SW 1271 (cell line): ENCODE data around the gene GNA12.
"Not testable (repeated sequence)": the region's sequence is repeated elsewhere in the genome, so short reads cannot be mapped to it uniquely, and the experiment has no call there.

ENCODE experiments used
- DNase-seq, 2 experiments: peaks; one replicate each; lab custom pipeline; 2025; lab: John Stamatoyannopoulos, UW

The GNA12 gene

DNA sequence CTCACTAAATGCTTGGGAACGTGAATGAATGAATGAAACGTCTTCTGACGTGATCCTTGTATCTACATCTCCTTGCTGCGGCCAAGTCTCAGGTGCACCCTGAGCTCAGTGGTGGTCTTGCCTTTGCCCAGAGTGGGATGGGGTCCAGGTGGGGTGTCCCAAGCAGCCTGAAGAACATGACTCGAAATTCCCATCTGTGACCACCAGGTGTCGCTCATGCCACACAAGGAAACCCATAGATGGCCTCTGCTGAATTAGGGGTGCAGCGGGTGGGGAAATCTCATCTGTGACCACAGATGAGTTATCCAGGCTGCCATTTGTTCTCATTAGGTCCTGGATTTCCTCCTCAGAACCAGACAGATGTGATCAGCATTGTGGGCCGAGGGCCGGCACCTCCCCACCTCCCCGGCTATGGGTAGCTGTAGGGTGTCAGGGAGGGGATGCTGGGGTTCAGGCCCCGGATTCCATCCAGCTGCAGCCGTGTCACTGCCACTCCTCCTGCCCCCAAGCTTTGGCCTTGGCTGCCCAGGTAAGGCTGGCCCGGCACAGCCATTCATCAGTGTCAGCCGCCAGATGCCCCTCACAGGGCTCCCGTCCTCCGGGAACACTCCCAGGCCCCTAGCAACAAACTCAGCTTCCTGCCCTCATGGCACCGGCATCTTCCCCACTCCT lies 21.0 kb upstream of the GNA12 start:
- peak in 1 of 2 experiments; percentile 47 for DNase-seq

- no peak for DNase-seq
Observed at GRCh38 chr7:2864204-2864985, 20.3 kb upstream of the GNA12 start.

GRCh38 chr7:2863461-2864066 lies 19.5 kb upstream of the GNA12 start:
- DNase-seq = peak; percentile 95 to 97

DNA sequence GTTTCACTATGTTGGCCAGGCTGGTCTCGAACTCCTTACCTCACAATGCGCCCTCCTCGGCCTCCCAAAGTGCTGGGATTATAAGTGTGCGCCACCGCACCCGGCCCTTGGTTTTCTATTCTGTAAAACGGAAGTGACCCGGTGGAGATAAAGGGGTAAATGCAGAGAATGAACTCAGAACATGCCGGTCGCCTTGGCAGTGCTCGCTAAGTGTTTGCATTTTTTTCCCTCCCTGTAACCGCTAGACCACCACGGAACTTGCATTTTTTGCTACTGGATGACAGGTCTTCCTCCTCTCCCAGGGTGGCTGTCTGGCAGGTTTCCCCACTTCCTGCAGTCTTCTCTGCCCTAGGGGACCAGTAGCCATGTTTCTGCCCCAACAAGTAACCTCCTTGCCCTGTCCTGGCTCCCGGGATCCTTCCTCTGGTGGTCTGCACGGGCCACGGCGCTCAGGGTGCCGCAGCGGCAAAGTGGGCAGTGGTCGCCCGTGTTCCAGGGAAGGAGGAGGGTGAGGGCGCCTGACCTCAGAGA lies 18.8 kb upstream of the GNA12 start:
- DNase-seq = no peak

- no peak for DNase-seq
Observed at GRCh38 chr7:2861509-2861908, 17.4 kb upstream of the GNA12 start.

DNA sequence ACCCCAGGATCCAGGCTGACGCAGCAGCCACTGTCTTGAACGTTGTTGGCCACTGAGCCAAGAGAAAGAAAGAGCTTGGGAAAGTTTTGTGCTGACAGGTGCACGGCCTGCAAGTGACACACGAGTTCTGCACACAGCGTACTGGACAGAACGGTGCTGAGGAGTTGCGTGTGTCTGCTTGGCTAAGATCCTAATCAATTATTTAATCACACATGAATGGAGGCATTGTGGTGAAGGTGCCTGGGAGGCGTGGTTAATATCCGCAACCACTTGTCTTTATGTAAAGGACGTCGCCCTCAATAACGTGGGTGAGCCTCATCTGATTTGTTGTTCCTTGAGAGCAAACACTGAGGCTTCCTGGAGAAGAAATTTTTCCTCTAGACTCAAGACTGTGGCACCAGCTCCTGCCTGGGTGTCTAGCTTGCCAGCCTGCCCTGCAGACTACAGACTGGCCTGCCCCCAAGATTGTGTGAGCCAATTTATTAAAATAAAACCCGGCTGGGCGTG lies 16.6 kb upstream of the GNA12 start:
- no peak for DNase-seq

GRCh38 chr7:2859952-2860351 lies 15.8 kb upstream of the GNA12 start:
- no peak for DNase-seq

DNA sequence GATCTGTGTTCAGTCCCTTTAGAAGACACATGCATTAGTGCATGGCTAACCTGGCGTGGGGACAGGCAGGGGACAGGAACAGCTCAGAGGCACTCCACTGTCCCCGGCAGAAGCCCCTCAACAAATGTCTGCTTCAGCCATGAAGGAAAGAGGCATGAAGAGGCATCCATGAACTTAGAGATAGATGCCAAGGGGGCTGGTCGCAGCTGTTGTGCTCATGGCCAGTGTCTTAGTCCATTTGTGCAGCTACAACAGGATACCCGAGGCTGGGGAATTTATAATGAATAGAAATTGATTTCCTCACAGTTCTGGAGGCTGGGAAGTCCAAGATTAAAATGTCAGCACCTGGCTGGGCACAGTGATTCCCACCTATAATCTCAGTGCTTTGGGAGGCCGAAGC lies 14.5 kb upstream of the GNA12 start:
- no peak for DNase-seq

DNA sequence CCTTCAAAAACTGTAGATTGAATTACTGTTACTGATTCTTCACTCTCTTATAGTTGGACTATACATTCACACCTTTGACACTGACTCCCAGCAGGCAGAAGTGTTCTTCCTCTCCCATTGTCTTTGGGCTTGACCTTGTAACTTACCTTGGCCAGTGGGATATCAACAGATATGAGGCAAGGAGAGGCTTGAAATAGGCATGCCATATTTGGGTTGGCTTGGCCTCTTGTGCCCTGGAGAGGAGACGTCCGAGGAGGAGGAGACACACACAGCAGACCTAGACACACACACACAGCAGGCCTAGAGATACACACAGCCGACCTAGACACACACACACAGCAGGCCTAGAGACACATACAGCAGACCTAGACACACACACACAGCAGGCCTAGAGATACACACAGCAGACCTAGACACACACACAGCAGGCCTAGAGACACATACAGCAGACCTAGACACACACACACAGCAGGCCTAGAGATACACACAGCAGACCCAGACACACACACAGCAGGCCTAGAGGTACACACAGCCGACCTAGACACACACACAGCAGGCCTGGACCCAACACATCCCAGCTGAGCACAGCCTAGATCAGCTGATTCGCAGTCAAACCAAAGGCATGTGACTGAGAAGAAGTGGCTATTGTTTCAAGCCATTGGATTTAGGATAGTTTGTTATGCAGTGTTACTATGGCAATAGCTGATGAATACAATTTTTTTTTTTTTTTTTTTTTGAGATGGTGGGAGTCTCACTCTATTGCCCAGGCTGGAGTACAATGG lies 12.5 kb upstream of the GNA12 start:
- peak in 1 of 2 experiments; percentile 31 for DNase-seq

DNA sequence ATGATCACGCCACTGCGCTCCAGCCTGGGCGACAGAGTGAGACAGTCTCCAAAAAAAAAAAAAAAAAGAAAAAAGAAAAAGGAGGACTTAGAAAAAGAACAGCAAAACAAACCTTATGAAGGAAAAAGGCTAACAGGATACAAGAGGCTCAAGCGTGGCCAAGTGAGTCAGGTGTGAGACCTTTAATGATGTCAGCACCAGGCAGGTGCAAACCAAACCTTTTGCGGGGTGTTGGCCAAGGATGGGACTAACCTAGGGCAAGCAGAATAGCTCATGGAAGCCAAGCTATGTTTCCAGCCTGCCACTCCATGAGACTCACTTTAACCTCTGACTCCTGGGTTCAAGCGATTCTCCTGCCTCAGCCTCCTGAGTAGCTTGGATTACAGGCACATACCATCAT lies 11.3 kb upstream of the GNA12 start:
- no peak for DNase-seq

GRCh38 chr7:2853552-2853951 lies 9.4 kb upstream of the GNA12 start:
- not testable (repeated sequence) for DNase-seq

DNA sequence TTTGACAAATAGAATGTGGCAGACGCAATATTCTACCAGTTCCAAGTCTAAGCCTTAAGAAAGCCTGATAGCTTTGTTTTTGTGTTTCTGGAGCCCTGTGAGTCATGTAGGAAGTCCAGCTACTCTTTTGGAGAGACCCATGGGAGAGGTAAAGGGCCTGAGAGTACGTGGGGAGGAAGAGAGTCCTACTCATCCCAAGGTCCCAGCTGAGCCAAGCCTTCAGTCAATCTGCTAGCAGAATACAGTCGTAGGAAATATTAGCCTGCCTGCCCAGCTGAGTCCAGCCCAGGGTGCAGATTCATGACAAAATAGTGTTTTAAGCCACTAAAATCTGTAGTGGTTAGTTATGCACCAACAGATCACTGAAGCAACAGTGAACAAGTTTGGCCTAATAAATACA lies 9.0 kb upstream of the GNA12 start:
- DNase-seq = no peak

DNA sequence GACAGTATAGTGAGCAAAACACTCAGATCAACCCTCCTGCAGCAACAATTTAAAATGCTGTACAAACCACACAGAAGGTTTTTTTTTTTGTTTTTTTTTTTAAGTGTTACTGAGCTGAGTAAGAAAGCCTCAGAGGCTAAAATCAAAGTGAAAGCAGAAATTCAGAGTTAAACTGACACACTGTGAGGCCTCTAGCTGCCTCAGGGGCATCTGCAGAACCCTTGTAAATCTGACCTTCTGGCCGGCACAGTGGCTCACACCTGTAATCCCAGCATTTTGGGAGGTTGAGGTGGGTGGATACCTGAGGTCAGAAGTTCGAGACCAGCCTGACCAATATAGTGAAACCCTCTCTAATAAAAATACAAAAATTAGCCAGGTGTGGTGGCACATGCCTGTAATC lies 7.4 kb upstream of the GNA12 start:
- DNase-seq = no peak

DNA sequence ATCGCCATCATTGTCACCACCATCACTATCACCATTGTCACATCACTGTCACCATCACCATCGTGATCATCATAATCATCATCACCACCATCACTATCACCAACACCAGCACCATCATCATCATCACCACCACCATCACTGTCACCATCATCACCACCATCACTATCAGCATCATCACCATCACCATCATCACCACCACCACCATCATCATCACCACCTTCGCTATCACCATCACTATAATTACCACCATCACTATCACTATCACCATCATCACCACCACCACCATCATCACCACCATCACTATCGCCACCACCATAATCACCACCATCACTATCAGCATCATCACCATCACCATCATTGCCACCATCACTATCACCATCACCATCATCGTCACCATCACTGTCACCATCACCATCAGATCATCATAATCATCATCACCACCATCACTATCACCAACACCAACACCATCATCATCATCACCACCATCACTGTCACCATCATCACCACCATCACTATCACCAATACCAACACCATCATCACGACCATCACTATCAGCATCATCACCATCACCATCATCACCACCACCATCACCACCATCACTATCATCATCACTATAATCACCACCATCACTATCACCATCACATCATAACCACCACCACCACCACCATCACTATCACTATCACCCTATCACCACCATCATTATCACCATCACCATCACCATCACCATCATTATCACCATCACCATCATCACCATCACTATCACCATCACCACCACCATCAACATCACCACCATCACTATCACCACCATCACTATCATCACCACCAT lies 6.0 kb upstream of the GNA12 start:
- DNase-seq = no peak

DNA sequence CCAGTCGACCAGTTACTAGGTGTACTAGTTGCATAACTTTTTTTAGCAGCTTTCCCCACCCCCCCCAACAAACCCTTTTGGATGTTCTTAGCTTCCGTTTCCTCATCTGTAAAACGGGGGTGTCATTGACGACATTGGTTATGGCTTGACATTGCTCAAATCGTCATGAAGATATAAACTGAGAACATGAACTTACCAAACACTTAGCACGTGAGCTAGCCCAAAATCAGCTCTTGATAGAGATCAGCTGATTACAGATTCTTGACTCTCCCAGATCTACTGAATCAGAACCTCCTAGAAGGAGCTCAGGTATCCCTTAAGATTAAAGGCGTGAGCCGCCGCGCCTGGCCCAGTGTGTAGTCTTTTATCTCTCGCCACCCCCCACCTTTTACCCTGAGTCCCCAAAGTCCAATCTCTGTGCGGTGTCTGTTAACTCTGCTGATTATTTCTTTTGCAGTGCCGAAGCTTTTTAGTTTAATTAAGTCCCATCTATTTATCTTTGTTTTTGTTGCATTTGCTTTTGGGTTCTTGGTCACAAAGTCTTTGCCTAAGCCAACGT lies 1.0 kb upstream of the GNA12 start:
- DNase-seq = no peak

GRCh38 chr7:2843711-2844152 lies 376 bp downstream of the GNA12 start:
- DNase-seq = no peak

GRCh38 chr7:2843191-2843685 lies 870 bp downstream of the GNA12 start:
- DNase-seq = no peak

DNA sequence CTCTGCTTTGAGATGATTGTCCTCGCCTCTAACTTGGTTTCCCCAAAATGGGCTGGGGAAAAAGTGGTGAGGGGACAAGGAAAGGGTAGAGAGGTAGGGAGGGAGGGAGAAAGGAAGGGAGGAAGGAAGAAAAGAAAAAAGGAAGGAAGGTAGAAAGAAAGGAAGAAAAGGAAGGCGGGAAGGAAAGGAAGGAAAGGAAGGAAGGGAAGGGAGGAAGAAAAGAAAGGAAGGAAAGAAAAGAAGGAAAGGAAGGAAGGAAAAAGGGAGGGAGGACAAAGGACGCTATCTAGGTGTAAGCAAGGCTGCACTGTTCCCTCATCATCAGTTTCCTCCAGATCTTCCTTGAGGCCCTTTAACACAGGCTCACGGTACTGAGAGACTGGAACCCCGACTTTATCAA lies 2.2 kb downstream of the GNA12 start:
- no peak for DNase-seq

DNA sequence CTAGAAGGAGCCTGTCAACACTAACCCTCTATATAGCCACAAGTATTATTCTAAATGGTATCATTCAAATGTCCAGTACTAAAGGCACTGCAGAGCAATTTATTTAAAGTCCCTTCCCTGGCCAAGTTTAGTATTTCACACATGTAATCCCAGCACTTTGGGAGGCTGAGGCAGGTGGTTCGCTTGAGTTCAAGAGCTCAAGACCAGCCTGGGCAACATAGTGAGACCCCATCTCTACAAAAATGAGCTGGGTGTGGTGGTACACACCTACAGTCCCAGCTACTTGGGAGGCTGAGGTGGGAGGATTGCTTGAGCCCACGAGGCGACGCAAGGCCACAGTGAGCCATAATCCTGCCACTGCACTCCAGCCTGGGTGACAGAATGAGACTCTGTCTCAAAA lies 3.6 kb downstream of the GNA12 start:
- no peak for DNase-seq

- no peak for DNase-seq
Observed at GRCh38 chr7:2838873-2839578, 5.1 kb downstream of the GNA12 start.
